ENCODE data around the gene ZNF469. TPM values are rescaled to one million over a fixed set of nuclear protein-coding genes. Genes with fewer than 3 reads are reported as not detected.

ZNF469 gene
- total RNA-seq, 4 donors from 2014 or later = 0.74 to 10.9 (median 0.93) TPM

DNA sequence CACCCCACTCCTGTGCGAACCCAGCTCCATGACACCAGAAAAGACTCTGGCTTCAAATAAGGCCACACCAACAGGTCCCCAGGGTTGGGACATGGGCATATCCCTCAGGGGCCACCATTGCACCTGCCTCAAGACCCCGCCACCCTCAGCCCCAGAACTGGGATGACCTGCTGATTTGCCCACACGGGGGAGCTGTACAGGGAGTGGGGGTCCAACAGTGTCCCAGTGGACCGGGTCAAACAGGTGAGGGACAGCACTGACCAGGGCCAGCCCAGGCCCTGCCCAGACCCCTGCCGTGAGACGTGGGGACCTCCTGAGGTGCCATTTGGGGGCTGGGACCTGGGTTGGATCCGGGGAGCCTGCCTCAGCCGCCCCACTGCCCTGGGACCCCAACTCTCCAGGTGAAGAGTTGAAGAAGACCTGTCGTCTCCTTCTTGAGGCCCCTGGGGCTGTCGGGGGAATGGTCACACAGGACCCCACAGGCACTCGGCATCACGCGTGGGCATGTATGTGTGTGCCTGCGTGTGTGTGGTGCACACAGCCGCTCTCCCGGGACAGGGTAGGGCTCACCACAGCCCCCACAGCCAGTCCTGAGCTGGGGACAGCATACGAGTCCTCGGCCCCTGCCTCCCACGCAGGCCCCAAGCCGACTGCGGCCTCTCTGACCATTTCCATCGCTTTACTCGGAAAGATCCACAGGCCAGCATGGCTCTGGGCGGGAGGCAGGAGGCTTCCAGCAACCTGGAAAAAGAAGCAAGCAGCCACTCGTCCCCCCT is 34.2 kb upstream of the ZNF469 start:
- ATAC-seq (ENCODE audit: low FRiP score) (no peak), DNase-seq (ENCODE audit: low spot score) (no peak)
- TF ChIP-seq, protein P1, sequence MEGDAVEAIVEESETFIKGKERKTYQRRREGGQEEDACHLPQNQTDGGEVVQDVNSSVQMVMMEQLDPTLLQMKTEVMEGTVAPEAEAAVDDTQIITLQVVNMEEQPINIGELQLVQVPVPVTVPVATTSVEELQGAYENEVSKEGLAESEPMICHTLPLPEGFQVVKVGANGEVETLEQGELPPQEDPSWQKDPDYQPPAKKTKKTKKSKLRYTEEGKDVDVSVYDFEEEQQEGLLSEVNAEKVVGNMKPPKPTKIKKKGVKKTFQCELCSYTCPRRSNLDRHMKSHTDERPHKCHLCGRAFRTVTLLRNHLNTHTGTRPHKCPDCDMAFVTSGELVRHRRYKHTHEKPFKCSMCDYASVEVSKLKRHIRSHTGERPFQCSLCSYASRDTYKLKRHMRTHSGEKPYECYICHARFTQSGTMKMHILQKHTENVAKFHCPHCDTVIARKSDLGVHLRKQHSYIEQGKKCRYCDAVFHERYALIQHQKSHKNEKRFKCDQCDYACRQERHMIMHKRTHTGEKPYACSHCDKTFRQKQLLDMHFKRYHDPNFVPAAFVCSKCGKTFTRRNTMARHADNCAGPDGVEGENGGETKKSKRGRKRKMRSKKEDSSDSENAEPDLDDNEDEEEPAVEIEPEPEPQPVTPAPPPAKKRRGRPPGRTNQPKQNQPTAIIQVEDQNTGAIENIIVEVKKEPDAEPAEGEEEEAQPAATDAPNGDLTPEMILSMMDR (IDR thresholded peaks at IDR 0.05) = no peak

DNA sequence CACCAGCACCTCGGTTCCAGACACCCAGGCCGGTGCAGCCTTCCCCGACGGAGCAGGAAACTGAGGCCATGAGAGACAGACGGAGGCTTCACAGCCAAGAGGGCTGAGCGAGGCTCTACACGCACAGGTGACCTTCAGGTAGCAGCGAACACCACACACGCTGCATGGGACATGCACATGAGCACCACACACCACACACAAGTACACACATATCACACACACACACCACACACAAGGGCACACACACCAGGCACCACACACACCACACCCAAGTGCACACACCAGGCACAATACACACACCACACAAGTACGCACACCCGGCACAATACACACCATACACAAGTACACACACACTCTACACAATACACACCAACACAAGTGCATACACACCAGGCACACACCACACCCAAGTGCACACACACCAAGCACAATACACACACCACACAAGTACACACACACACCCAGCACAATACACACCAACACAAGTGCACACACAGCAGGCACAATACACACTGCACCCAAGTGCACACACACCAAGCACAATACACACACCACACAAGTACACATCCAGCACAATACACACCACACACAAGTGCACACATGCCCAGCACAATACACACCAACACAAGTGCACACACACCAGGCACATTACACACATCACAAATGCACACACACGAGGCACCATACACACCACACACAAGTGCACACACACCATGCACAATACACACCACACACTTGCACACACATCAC is 33.4 kb upstream of the ZNF469 start:
- no peak for ATAC-seq (ENCODE audit: low FRiP score)
- DNase-seq (ENCODE audit: low spot score) = no peak
- TF ChIP-seq, protein P1 (IDR thresholded peaks at IDR 0.05) = no peak

DNA sequence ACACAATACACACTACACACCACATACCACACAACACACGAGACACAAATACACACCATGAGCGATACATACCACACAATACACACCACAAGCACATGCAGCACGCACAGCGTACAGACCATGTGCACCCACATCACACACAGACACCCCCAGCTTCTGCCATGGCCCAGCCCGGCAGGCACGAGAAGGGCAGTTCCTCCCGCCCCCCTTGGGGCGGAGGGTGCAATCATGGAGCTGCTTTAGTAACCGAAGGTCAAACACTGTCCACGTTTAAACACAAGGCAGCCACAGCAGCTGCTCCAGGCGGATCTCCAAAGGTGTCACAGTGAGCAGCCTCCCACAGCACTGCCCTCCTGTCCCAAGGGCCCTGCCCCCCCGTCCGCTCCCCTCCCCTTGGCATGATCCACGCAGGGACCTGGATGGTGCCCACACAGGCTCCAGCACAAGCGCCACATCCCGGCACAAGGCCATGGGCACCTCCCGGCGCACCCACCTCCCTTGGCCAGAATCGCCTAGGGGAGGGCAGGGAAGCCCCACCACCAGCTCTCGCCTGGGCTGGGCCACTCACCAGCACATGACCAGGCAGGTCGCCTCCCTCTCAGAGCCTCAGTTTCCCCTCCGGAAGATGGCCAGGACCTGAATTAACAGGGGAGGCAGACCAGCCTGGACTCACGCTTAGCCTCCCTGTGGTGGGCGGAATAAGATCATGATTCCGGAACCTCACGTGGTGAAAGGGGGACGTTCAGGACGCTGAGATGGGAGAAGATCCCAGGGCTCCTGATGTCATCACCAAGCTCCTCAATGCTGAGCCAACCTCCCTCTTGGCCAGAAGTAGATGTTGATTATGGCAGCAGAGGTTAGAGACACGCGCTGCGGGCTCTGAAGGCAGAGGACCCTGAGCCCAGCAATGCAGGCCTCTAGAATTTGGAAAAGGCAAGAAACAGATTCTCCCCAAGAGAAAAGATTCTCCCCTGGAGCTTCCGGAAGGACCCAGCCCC is 32.6 kb upstream of the ZNF469 start:
- ATAC-seq (ENCODE audit: low FRiP score) = no peak
- TF ChIP-seq, protein P1 (IDR thresholded peaks at IDR 0.05) = no peak
- no peak for DNase-seq (ENCODE audit: low spot score)

DNA sequence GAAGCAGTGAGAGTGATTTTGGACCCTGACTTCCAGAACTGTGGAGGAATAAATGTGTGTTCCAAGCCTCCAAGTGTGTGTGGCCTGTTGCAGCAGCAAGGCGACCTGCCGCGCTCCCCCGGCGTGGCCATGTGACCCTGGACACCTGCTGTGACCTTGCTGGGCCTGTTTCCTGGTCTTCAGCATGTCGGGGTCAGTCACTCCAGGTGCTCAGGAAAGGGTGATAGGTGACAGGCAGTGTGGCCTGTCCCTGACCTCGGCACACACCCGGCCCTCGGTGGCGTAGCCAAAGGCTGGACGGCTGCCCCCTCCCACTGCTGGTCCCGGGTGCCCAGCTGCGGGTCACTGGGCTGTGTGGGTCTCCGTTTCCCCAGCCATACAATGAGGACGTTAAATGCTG is 31.8 kb upstream of the ZNF469 start:
- TF ChIP-seq, protein P1 (IDR thresholded peaks at IDR 0.05) = no peak
- ATAC-seq (ENCODE audit: low FRiP score) (no peak), DNase-seq (ENCODE audit: low spot score) (no peak)

DNA sequence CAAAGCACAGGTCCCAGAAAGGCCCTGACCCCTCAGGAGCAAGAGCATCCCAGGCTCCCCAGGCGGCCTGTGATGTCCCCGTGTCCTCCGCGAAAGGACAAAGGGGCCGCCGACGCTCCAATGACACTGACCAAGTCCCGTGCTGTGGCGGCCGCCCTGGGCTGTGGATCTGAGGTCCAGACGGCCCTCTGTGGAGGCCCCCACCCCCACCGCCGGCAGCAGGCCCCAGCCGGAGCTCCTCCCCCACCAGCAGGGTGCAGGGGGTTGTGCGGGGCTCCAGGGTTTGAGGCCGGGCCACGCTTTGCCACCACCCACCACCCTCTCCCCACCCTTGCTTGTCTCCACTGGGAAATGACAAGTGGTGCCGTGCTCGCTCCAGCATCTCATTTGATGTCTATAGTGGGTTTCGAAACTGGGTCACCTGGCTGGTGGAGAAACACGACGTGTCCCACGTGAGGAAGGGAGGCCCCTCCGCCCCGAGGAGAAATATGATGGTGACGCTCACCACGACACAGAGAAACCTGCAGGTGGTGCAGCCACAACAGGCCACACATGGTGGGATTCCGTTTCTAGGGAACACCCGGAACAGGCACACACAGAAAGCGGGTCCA is 31.2 kb upstream of the ZNF469 start:
- TF ChIP-seq, protein P1 (IDR thresholded peaks at IDR 0.05) = no peak
- ATAC-seq (ENCODE audit: low FRiP score) = no peak
- no peak for DNase-seq (ENCODE audit: low spot score)

All from omental fat pad (tissue), 4 donors.